Ishikawa (cell line): ENCODE measurements around the gene COPS2.

Experiments
- CEBPB ChIP-seq: IDR thresholded peaks from 2 replicates; pipeline ENCODE4 v1.6.1; 2012
- CREB1 ChIP-seq: IDR thresholded peaks from 2 replicates; pipeline ENCODE4 v1.6.1; 2012; ENCODE audit warnings: low read depth
- EGR1 ChIP-seq: IDR thresholded peaks from 2 replicates; pipeline ENCODE4 v1.6.1; 2012
- EP300 ChIP-seq: IDR thresholded peaks from 2 replicates; pipeline ENCODE4 v1.6.1; 2012; ENCODE audit warnings: borderline replicate concordance
- FOXM1 ChIP-seq: IDR thresholded peaks from 2 replicates; pipeline ENCODE4 v1.6.1; 2012; ENCODE audit warnings: low read depth, borderline replicate concordance
- MAX ChIP-seq: IDR thresholded peaks from 2 replicates; pipeline ENCODE4 v1.6.1; 2012
- NFIC ChIP-seq: IDR thresholded peaks from 2 replicates; pipeline ENCODE4 v1.6.1; 2012
- RAD21 ChIP-seq: IDR thresholded peaks from 2 replicates; pipeline ENCODE4 v1.6.1; 2012; ENCODE audit warnings: low read depth
- REST ChIP-seq: IDR thresholded peaks from 2 replicates; pipeline ENCODE4 v1.6.1; 2012; ENCODE audit warnings: low read depth, mild to moderate bottlenecking
- TAF1 ChIP-seq: IDR thresholded peaks from 2 replicates; pipeline ENCODE4 v1.6.1; 2012; ENCODE audit warnings: low read depth, mild to moderate bottlenecking
- TCF12 ChIP-seq: IDR thresholded peaks from 2 replicates; pipeline ENCODE4 v1.6.1; 2012; ENCODE audit warnings: low read depth
- TEAD4 ChIP-seq: IDR thresholded peaks from 2 replicates; pipeline ENCODE4 v1.6.1; 2012
- YY1 ChIP-seq: IDR thresholded peaks from 2 replicates; pipeline ENCODE4 v1.6.1; 2012; ENCODE audit warnings: low read depth
- ZBTB7A ChIP-seq: IDR thresholded peaks from 2 replicates; pipeline ENCODE4 v1.6.1; 2012; ENCODE audit warnings: low read depth
- TF ChIP-seq, protein P1 (sequence below): IDR thresholded peaks from 2 replicates; pipeline ENCODE4 v1.6.1; 2012

The COPS2 gene

GRCh38 chr15:49088996-49089395 is 66.4 kb downstream of the COPS2 start:
- TF ChIP-seq YY1: no peak
- TF ChIP-seq EGR1: no peak
- no peak for TF ChIP-seq RAD21
- TF ChIP-seq TCF12: no peak
- TF ChIP-seq, protein P1, sequence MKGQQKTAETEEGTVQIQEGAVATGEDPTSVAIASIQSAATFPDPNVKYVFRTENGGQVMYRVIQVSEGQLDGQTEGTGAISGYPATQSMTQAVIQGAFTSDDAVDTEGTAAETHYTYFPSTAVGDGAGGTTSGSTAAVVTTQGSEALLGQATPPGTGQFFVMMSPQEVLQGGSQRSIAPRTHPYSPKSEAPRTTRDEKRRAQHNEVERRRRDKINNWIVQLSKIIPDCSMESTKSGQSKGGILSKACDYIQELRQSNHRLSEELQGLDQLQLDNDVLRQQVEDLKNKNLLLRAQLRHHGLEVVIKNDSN: no peak
- TF ChIP-seq CEBPB: no peak
- no peak for TF ChIP-seq FOXM1
- no peak for TF ChIP-seq EP300
- TF ChIP-seq TAF1: no peak
- TF ChIP-seq ZBTB7A: no peak
- TF ChIP-seq TEAD4: no peak
- no peak for TF ChIP-seq CREB1
- no peak for TF ChIP-seq NFIC
- no peak for TF ChIP-seq REST

DNA sequence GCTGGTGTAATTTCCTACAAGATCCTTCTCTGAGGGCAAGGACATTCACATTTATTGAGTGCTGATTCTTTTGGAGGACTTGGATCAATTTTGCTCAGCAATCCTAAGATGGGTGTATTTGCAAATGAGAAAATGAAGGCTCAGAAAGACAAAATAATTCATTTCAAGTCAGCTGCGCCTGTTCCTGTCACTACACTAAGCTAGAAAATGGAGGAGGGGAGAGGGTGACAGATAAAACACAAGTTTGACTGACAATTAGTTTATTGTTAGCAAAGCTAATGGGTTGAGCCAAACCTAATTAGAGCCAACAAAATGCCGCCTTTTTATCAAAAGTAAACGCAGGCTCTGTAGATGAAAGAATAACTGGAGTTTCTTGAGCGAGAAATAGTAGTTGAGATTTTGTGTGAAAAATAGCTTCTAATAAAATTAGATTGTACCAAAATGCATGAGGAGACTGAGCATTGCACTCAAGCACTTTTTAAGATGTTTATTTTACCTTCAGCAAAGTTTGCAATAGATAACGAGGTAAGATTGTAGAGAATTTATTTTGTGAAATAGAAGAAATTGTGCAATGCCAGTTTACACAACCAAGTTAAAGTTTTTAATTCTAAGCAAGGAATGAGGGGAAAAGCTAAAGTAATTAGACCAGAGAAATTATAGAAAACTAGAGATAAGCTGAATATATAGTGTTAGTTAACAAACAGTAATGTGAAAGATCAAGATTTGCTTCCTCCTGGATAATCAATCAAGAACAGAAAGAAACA is 69.5 kb downstream of the COPS2 start:
- TF ChIP-seq, protein P1: no peak
- TF ChIP-seq TAF1 (no peak), YY1 (no peak), EP300 (no peak), RAD21 (no peak), ZBTB7A (no peak), NFIC (no peak), REST (no peak), TEAD4 (no peak), CEBPB (no peak), CREB1 (no peak), EGR1 (no peak), FOXM1 (no peak), TCF12 (no peak), MAX (no peak)

DNA sequence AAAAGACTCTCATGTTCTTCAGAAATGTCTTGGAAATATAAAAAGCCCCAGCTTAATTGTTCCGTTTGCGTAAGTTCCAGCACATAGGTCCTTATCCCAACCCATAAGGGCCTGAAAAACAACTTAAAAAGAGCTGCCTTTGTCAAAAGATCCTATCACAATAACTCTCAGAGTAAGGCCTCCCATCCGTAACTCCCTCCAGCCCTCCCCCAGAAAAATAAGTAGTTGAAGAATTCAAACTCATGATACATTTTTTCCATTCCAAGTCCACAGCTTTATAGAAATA is 71.2 kb downstream of the COPS2 start:
- TF ChIP-seq CEBPB: no peak
- no peak for TF ChIP-seq RAD21
- TF ChIP-seq YY1: no peak
- TF ChIP-seq EP300: no peak
- TF ChIP-seq CREB1: no peak
- TF ChIP-seq REST: no peak
- TF ChIP-seq TCF12: no peak
- TF ChIP-seq ZBTB7A: no peak
- TF ChIP-seq NFIC: no peak
- no peak for TF ChIP-seq FOXM1
- no peak for TF ChIP-seq TAF1
- TF ChIP-seq EGR1: no peak
- no peak for TF ChIP-seq TEAD4
- TF ChIP-seq MAX: no peak
- TF ChIP-seq, protein P1: no peak
